Measurements from ENCODE around the gene MOB2.

MOB2 gene

DNA sequence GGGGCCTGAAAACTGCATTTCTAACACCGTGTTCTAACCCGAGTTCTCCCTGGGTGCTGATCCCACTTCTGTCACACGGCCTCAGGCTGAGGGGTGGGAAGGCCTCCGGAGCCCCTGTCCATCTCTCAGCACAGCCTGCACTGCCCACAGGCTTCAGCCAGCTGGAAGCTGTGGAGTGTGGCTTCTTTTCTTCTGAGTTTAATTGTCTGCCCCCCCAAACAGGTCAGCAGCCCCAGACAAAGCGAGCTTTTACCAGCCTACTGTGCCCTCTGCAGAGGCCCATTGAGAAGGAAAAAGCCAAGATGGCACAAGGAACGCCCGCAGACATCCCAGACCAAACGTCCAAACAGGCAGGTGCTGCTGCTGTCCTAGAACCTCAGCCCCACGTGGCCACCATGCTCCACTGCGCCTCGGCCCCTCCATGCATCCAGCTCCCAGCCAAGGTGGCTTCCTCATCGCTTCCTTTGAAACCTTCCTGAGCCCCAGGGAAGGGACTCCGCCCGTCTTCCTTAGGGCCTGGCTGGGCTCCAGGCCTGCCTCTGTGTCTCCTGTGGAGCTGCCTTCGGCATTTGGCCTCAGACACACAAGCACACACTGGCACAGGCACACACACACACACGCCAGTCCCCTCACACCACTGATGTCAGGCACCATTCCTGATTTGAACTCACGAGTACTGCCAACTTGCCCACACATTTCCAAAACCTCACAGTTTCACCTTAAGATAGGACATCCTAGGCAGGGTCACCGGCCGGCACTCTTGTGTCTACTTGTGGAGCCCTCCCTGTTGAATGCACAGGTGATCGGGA is 1.7 kb downstream of the MOB2 start:
- DNase-seq (ENCODE audit: low spot score): no peak

DNA sequence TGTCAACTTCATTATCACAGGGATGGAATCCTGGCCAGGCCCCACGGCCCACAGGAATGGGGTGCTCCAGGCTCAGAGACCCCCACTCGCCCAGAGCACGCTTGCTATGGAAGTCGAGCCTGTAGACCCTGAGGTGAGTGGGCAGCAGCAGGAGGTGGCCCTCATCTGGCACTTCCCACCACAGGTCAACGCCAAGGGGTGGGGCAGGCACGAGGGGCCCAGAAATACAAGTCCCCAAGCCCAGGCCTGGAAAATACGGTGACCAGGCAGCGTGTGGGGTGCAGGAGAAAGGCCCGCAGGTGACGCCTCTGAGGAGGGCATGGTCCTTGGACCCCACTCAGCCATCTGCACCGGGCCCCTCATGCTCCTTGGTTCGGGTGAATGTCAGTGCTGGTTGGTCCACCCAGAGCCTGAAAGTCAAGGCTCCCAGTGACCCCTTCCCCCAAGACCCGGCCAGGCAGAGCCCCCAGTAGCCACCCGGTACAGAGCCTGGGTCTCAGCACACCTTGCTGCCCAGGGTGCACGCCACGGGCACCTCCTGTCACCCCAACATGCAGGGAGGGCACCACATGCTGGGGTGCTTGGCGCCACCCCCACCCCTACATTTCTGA is 2.4 kb downstream of the MOB2 start:
- DNase-seq (ENCODE audit: low spot score): no peak

GRCh38 chr11:1483445-1483961 is 3.1 kb downstream of the MOB2 start:
- DNase-seq (ENCODE audit: low spot score): no peak

- no peak for DNase-seq (ENCODE audit: low spot score)
Observed at GRCh38 chr11:1482581-1483444, 3.8 kb downstream of the MOB2 start.

DNA sequence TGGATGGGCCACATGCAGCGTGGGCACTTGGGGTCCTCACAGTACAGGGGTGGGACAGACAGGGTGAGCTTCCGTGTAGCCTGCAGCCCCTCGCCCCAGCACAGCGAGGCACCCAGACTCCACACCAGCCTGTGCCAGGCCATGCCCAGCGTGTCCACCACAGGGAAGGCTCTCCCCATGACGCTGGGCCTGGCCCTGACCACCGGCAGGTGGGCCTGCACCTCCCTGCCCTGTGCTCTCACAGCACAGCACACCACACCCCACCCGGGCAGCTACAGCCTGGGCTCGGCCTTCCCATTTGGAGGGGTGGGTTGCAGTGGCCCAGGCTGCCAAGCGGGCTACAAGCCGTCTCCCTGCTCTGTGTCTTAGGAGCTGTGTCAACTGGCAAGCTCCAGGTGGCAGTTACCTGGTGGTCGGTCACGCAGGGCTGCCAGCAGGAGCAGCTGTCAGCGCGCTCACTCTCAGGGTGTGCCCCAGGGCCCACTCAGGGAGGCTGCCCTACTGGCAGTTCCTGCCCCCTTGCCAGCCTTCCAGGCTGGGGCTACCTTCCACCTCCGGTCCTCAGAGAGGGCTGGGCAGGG is 4.6 kb downstream of the MOB2 start:
- DNase-seq (ENCODE audit: low spot score): no peak

DNA sequence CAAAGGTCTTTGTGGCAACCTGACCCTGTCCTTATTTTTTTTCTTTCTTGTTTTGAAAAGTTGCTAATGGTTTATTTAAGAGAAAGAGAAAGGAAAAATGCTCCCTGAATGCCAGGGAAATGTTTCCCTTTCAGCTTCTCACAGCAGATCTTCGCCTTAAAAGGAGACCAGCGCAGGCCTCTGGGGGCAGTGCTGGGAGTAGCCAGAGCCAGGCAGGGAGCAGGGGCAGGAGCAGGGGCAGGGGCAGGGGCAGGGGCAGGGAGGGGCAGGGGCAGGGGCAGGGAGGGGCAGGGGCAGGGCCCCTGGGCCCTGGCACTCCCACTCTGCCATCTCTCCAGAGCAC is 5.1 kb downstream of the MOB2 start:
- no peak for DNase-seq (ENCODE audit: low spot score)

DNA sequence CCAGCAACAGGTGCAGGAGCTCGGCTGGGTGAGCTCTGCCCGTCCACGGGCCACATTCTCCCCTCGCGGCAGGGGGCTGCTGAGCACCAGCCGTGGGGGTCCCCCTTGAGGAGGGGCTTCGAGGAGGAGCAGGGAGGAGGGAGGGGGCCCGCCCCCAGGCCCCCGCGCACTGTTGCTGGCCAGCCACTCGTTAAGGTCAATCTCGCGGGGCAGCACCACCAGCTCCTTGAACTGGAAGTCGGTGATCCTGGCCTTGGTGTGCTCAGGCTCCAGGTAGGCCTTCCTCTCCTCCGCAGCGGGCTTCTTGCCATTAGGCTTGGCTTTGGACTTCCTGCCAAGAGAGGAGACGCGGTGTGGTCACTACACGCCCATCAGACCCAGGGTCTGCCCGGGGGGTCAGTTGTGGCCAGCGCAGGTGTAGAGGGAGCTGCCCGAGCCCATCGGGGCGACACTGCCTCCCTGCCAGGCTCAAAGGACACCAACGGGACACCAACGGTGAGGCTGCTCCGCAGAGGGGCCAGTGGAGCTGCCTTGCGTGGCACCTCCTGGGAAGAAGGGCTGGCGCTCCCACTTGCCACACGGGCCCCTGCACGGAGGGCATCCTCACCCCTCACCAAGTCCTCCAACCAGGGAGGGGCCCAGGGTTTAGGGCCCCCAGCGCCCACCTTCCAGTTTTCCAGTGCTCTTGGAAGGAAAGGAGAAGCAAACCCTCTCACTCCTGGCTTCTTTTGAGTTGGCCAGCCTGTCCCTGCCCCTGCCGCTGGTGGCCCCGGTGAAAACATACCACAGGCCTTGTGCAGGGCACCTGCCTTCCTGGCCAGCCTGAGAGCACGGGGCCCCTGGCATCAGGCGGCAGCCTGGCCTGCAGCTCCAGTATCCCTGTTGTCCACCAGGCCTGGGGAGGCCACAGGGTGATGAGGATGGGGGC is 5.8 kb downstream of the MOB2 start:
- no peak for DNase-seq (ENCODE audit: low spot score)

GRCh38 chr11:1480191-1480554 is 6.4 kb downstream of the MOB2 start:
- DNase-seq (ENCODE audit: low spot score): no peak

DNA sequence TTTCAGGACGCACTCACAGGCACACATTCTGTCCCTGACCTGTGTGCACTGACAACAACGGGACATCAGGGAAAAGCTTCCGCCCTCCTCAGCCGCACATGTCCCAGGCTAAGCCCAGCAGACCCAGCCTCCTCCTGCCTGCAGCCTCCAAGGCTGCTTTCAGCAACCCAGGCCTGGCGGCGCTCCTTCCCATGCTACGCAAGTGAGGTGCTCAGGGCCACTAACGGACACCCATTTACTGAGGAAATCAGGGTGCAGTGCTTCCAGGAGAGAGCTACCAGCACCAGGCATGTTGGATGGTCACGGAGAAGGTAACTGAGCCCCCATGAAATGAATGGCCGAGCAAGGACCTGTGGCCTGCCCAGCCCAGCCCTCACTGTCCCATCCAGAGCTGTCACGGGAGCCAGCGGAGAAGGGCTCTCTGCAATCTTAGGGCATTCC is 6.9 kb downstream of the MOB2 start:
- no peak for DNase-seq (ENCODE audit: low spot score)

- no peak for DNase-seq (ENCODE audit: low spot score)
Observed at GRCh38 chr11:1479006-1479677, 7.4 kb downstream of the MOB2 start.

GRCh38 chr11:1478544-1478943 is 8.0 kb downstream of the MOB2 start:
- no peak for DNase-seq (ENCODE audit: low spot score)

DNA sequence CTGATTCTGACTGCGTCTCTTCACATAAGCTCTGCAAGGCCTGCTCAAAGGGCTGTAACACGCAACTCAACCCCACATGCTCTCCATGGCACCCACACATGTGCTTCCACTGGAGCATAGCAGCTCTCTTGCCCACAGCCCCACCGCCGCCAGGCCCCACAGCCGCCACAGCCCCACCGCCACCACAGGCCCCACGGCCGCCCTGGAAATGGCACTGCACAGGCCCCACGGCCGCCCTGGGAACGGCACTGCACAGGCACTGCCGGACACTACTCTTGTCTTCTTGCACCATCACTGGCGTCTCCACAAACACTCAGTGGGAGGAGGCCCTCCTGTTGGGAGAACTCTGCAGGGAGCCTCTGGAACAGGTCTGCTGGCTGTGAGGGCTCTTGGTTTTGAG is 8.6 kb downstream of the MOB2 start:
- no peak for DNase-seq (ENCODE audit: low spot score)

DNA sequence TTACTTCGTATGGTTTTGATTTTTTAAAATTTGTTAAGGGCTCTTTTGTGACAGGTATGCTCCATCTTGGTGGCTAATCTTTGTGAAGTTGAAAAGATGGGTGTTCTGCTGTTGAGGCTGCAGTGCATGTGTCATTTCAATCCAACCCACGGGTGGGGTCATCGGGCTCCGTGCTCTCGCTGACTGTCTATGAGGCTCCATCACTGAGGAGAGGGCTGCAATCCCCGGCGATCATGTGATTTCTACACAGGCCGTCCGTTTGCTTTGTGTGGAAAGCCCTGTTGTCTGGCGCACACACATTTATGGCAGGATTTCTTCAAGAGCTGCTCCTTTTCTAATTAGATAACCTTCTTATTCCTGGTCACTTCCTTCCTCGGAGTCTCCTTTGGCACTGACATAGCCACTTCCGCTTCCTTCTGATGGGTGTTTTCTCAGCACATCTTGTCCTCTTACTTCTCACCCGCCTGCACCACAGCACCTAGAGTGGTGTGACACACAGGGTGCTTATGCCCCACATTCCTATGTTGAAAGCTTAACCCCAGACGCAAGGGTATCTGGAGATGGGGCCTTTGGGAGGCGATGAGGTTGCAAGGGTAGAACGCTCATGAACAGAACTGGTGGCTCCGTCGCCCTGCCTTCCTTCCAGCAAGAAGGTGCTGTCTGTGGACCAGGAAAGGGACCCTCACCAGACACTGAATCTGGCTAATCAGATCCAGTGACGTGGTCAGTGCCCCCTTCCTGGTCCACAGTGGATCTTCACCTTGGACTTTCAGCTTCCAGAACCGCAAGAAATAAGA is 9.4 kb downstream of the MOB2 start:
- no peak for DNase-seq (ENCODE audit: low spot score)

DNA sequence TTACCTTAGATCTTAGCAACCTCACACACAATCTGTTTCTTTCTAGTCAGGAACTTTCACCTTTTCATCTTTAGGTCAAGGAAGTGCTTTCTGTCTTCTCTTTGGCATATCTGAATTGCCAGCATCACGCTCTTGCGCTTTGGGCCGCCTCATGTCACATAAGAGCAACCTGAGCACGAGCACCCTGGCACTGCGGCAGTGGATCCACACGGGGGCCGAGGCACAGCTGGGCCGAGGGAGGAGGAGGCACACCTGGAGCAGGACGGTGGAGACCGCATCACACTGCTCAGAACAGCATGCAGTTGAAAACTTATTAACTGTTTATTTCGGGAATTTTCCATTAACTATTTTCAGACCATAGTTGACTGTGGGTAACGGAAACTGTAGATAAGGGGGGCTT is 10.7 kb downstream of the MOB2 start:
- no peak for DNase-seq (ENCODE audit: low spot score)

GRCh38 chr11:1473786-1474185 is 12.8 kb downstream of the MOB2 start:
- no peak for DNase-seq (ENCODE audit: low spot score)

GRCh38 chr11:1473011-1473628 is 13.5 kb downstream of the MOB2 start:
- DNase-seq (ENCODE audit: low spot score): no peak

GRCh38 chr11:1472180-1473005 is 14.2 kb downstream of the MOB2 start:
- no peak for DNase-seq (ENCODE audit: low spot score)

DNA sequence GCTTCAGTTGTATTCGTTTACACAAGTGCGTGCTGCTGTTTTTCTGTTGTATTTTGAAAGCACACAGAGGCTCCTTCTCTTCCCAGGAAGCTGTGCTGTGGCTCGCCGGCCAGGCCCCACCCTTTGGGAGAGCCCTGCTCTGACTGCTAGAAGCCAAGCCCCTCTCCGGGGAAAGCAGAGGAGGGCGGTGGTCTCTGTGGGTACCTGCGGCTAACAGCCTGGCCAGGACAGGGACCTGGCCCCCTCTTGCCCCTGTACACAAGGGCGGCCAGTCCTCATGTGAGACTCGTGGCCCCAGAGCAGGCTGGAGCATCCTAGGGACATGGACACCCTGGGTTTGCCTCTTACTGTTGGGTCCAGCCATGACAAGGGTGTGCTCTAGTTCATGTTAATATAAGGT is 14.8 kb downstream of the MOB2 start:
- no peak for DNase-seq (ENCODE audit: low spot score)

Data from LoVo (cell line).